Fibroblast of villous mesenchyme (primary cell): ENCODE results near the gene ZC3H12C. TPM values are rescaled to one million over a fixed set of nuclear protein-coding genes. Genes with fewer than 3 reads are reported as not detected.

Source experiments
- DNase-seq: peaks from one replicate; pipeline ENCODE4 v3.0.0-alpha.2; 2010; ENCODE audit warnings: low read depth
- H3K4me3 ChIP-seq: 2 replicates; pipeline ENCODE4 v1.5.1; 2011; ENCODE audit warnings: low read depth, mild to moderate bottlenecking, low read length
- CTCF ChIP-seq: IDR thresholded peaks from 2 replicates; pipeline ENCODE4 v1.5.1; 2012; ENCODE audit warnings: low read depth, mild to moderate bottlenecking, low read length; ENCODE audit not compliant: insufficient read depth
- total RNA-seq: library from RNA; depleted of rRNA; stranded (reverse); fragments of >200 nt; gene quantifications from 2 replicates; pipeline ENCODE4 v1.2.3, GENCODE V29; 2012

Gene ZC3H12C
- total RNA-seq, 1 donor, result 15.5 TPM

- no peak for DNase-seq
- TF ChIP-seq CTCF, result no peak
- no peak overlapping the region for H3K4me3 ChIP-seq
These were observed 20.3 kb downstream of the ZC3H12C start for GRCh38 chr11:110113505-110113904.

GRCh38 chr11:110113973-110114372, 20.8 kb downstream of the ZC3H12C start:
- DNase-seq, result no peak
- no peak overlapping the region for H3K4me3 ChIP-seq
- TF ChIP-seq CTCF, result no peak

- TF ChIP-seq CTCF, result no peak
- H3K4me3 ChIP-seq, result no peak overlapping the region
- DNase-seq, result no peak
These were observed 26.1 kb downstream of the ZC3H12C start for GRCh38 chr11:110119317-110119716.

- DNase-seq, result peak; percentile 45
- no peak overlapping the region for H3K4me3 ChIP-seq
- TF ChIP-seq CTCF, result no peak
These were observed 28.0 kb downstream of the ZC3H12C start for GRCh38 chr11:110121204-110121603.

GRCh38 chr11:110123003-110123402, 29.8 kb downstream of the ZC3H12C start:
- peak; percentile 47 for DNase-seq
- H3K4me3 ChIP-seq, result no peak overlapping the region
- no peak for TF ChIP-seq CTCF

GRCh38 chr11:110124605-110125004, 31.4 kb downstream of the ZC3H12C start:
- no peak for TF ChIP-seq CTCF
- DNase-seq, result no peak
- no peak overlapping the region for H3K4me3 ChIP-seq

GRCh38 chr11:110125632-110126031, 32.4 kb downstream of the ZC3H12C start:
- peak; percentile 47 for DNase-seq
- TF ChIP-seq CTCF, result no peak
- no peak overlapping the region for H3K4me3 ChIP-seq
